ENCODE measurements around the gene CFAP97.

The CFAP97 gene

DNA sequence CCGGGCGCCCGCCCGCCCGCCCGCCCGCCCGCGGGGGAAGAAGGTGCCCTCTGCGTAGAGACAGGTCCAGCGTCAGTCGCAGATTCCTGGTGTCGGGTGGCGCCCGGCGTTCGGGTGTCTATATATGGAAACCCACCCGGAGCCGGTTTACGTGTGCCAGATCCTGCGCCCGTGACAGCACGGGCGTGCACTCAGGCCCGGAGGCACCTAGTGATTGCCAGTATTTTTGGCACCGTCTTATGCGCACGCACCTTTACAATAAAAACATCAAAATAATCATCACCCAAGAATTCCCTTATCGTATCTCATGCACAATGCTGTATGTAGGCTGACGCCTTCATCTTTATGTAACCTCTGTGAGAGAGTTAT lies 60.2 kb downstream of the CFAP97 start:
- H3K27me3 ChIP-seq (ENCODE audit: control insufficient read depth, insufficient read depth, low read length): no peaks in the 10 kb centered on the region
- peaks cover 7% of the 10 kb centered on the region for H3K4me1 ChIP-seq
- TF ChIP-seq, protein P1, sequence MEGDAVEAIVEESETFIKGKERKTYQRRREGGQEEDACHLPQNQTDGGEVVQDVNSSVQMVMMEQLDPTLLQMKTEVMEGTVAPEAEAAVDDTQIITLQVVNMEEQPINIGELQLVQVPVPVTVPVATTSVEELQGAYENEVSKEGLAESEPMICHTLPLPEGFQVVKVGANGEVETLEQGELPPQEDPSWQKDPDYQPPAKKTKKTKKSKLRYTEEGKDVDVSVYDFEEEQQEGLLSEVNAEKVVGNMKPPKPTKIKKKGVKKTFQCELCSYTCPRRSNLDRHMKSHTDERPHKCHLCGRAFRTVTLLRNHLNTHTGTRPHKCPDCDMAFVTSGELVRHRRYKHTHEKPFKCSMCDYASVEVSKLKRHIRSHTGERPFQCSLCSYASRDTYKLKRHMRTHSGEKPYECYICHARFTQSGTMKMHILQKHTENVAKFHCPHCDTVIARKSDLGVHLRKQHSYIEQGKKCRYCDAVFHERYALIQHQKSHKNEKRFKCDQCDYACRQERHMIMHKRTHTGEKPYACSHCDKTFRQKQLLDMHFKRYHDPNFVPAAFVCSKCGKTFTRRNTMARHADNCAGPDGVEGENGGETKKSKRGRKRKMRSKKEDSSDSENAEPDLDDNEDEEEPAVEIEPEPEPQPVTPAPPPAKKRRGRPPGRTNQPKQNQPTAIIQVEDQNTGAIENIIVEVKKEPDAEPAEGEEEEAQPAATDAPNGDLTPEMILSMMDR (IDR thresholded peaks at IDR 0.05): no peak
- H3K36me3 ChIP-seq (ENCODE audit: control insufficient read depth, insufficient read depth, low read length): no peaks in the 10 kb centered on the region
- no peak overlapping the region for H3K9ac ChIP-seq
- no peaks in the 10 kb centered on the region for H3K9me3 ChIP-seq (ENCODE audit: control insufficient read depth, low read length)
- H2AFZ ChIP-seq: peak overlapping the region; percentile 57
- H3K27ac ChIP-seq: peak overlapping the region; percentile 62
- no peaks in the 10 kb centered on the region for H3K79me2 ChIP-seq
- H3K4me2 ChIP-seq (ENCODE audit: low read length): peak overlapping the region; percentile 85
- H3K4me3 ChIP-seq (ENCODE audit: low read depth, low read length): peak overlapping the region; percentile 73

- H3K9ac ChIP-seq: peak within 1 kb of the TSS; percentile 69
- no peaks in the 10 kb centered on the region for H3K9me3 ChIP-seq (ENCODE audit: control insufficient read depth, low read length)
- peak within 1 kb of the TSS; percentile 73 for H3K4me3 ChIP-seq (ENCODE audit: low read depth, low read length)
- no peaks in the 10 kb centered on the region for H3K79me2 ChIP-seq
- H3K4me2 ChIP-seq (ENCODE audit: low read length): peak within 1 kb of the TSS; percentile 85
- peak within 1 kb of the TSS; percentile 93 for H2AFZ ChIP-seq
- peaks cover 7% of the 10 kb centered on the region for H3K4me1 ChIP-seq
- no peaks in the 10 kb centered on the region for H3K36me3 ChIP-seq (ENCODE audit: control insufficient read depth, insufficient read depth, low read length)
- no peaks in the 10 kb centered on the region for H3K27me3 ChIP-seq (ENCODE audit: control insufficient read depth, insufficient read depth, low read length)
- peak within 1 kb of the TSS; percentile 85 for H3K27ac ChIP-seq
- TF ChIP-seq, protein P1 (IDR thresholded peaks at IDR 0.05): peak; percentile 56
Measured at GRCh38 chr4:185142912-185143600, 60.7 kb downstream of the CFAP97 start, which contains the start of gene SLC25A4. Gene SLC25A4, plus strand, starts transcription at chr4:185143266. Its CDS starts 107 bp downstream, at chr4:185143373.

- Histone ChIP-seq H2AFZ (peak overlapping the region; percentile 93), H3K27ac (peak overlapping the region; percentile 85), H3K36me3 (ENCODE audit: control insufficient read depth, insufficient read depth, low read length) (no peaks in the 10 kb centered on the region), H3K9ac (peak overlapping the region; percentile 69), H3K27me3 (ENCODE audit: control insufficient read depth, insufficient read depth, low read length) (no peaks in the 10 kb centered on the region), H3K4me2 (ENCODE audit: low read length) (peak overlapping the region; percentile 80), H3K79me2 (no peaks in the 10 kb centered on the region), H3K4me1 (peaks cover 7% of the 10 kb centered on the region), H3K9me3 (ENCODE audit: control insufficient read depth, low read length) (no peaks in the 10 kb centered on the region), H3K4me3 (ENCODE audit: low read depth, low read length) (peak overlapping the region; percentile 58)
- TF ChIP-seq, protein P1 (IDR thresholded peaks at IDR 0.05): no peak
Measured at GRCh38 chr4:185142564-185142911, 61.3 kb downstream of the CFAP97 start.

DNA sequence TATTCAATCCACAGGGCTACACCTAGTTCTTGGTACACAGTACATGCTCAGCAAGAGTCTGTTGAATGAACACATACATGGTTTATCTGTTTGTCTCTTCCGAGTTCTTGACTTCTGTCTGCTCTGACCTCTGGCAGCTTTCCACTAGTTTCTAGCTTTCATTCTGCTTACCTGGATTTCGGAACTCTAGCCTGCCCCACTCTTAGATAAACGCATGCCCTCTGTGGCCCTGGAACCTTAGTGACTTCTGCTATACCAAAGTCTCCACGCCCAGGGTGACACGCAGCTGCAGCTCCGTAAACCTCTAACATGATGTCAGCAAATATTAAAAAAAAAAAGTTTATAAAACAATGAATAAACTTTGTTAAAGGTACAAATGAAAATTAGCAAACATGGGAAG lies 62.0 kb downstream of the CFAP97 start:
- Histone ChIP-seq H3K4me2 (ENCODE audit: low read length) (no peak overlapping the region), H3K9me3 (ENCODE audit: control insufficient read depth, low read length) (no peaks in the 10 kb centered on the region), H3K27ac (no peak overlapping the region), H3K27me3 (ENCODE audit: control insufficient read depth, insufficient read depth, low read length) (no peaks in the 10 kb centered on the region), H3K36me3 (ENCODE audit: control insufficient read depth, insufficient read depth, low read length) (no peaks in the 10 kb centered on the region), H2AFZ (peak overlapping the region; percentile 25), H3K9ac (no peak overlapping the region), H3K4me3 (ENCODE audit: low read depth, low read length) (no peak overlapping the region), H3K79me2 (no peaks in the 10 kb centered on the region), H3K4me1 (peaks cover 7% of the 10 kb centered on the region)
- TF ChIP-seq, protein P1 (IDR thresholded peaks at IDR 0.05): no peak

- Histone ChIP-seq H3K79me2 (no peaks in the 10 kb centered on the region), H3K4me1 (no peaks in the 10 kb centered on the region), H3K4me3 (ENCODE audit: low read depth, low read length) (no peak overlapping the region), H3K9ac (no peak overlapping the region), H3K27me3 (ENCODE audit: control insufficient read depth, insufficient read depth, low read length) (no peaks in the 10 kb centered on the region), H3K27ac (no peak overlapping the region), H2AFZ (no peak overlapping the region), H3K4me2 (ENCODE audit: low read length) (no peak overlapping the region), H3K36me3 (ENCODE audit: control insufficient read depth, insufficient read depth, low read length) (no peaks in the 10 kb centered on the region), H3K9me3 (ENCODE audit: control insufficient read depth, low read length) (no peaks in the 10 kb centered on the region)
- TF ChIP-seq, protein P1 (IDR thresholded peaks at IDR 0.05): no peak
Measured at GRCh38 chr4:185139736-185140135, 64.1 kb downstream of the CFAP97 start.
